Breast epithelium (tissue), 3 donors: ENCODE results near the gene MYO15B.

Experiments
- POLR2A ChIP-seq: fragments of 450-650 bp; IDR thresholded peaks from one replicate; pipeline ENCODE4 v1.6.1; 2016; ENCODE audit warnings: antibody characterized with exemption, mild to moderate bottlenecking, moderate library complexity
- TF ChIP-seq, protein P1 (sequence below), 3 donors: fragments of 450-650 bp; IDR thresholded peaks; one replicate each; pipeline ENCODE4 v1.5.1; 2016 to 2017; ENCODE audit warnings: antibody characterized with exemption in 3 of 3, mild to moderate bottlenecking in 3 of 3, moderate library complexity in 3 of 3

DNA sequence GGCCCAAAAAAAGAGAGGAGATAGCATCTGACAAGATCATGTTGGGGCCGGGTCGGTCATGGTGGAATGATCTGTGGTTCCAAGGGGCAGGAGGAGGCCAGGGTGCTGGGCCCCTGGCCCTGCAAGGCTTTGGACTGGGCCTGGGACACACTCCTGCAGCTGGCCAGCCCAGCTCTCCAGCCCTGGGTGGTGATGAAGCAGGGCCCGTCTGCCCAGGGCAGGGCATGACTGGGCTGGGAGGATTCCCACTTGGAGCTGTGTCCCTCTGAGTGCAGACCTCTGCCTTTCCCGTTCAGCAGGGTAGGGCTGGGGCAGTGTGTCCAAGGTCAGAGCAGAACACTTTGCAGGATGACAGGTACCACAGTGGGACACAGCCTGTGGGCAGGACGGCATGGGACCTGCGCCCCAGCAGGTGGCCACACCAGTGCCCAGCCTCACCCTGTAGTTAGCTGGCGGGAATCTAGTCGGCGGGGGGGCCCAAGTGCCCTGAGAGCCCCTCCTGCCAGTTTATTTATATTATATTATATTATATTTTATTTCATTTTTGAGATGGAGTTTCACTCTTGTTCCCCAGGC is 27.6 kb upstream of the MYO15B start:
- TF ChIP-seq, protein P1, sequence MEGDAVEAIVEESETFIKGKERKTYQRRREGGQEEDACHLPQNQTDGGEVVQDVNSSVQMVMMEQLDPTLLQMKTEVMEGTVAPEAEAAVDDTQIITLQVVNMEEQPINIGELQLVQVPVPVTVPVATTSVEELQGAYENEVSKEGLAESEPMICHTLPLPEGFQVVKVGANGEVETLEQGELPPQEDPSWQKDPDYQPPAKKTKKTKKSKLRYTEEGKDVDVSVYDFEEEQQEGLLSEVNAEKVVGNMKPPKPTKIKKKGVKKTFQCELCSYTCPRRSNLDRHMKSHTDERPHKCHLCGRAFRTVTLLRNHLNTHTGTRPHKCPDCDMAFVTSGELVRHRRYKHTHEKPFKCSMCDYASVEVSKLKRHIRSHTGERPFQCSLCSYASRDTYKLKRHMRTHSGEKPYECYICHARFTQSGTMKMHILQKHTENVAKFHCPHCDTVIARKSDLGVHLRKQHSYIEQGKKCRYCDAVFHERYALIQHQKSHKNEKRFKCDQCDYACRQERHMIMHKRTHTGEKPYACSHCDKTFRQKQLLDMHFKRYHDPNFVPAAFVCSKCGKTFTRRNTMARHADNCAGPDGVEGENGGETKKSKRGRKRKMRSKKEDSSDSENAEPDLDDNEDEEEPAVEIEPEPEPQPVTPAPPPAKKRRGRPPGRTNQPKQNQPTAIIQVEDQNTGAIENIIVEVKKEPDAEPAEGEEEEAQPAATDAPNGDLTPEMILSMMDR (IDR thresholded peaks at IDR 0.05) = no peak
- TF ChIP-seq POLR2A = no peak
